H1 (cell line): ENCODE measurements around the gene PINLYP. TPM values are rescaled to one million over a fixed set of nuclear protein-coding genes. Genes with fewer than 3 reads are reported as not detected.
A peak's percentile ranks its signal among the peaks of the same experiment; 100 is the strongest.

Experiments used
- CTCF ChIA-PET: fragments of 300-600 bp; sonication (Branson Sonifier 250); formaldehyde crosslinking; loops from one replicate; lab custom pipeline; 2021; ENCODE audit not compliant: partially characterized antibody; lab: Charles Lee
- POLR2A ChIA-PET: fragments of 300-600 bp; sonication (Branson Sonifier 250); formaldehyde crosslinking; loops from one replicate; lab custom pipeline; 2021; ENCODE audit warnings: inconsistent platforms; ENCODE audit not compliant: partially characterized antibody; lab: Charles Lee
- DNase-seq, 2 experiments: peaks; one replicate each; pipeline versions ENCODE4 v3.0.0 to v3.0.0-alpha.2; 2010 to 2022; ENCODE audit warnings: low spot score in 2 of 2, low read depth in 1 of 2, mixed read lengths in 1 of 2
- FAIRE-seq: peaks from 2 replicates; lab custom pipeline; 2011; peaks lifted over from hg19 to GRCh38; lab: Jason Lieb, UNC
- H2AFZ ChIP-seq: 2 replicates; pipeline ENCODE4 v1.8.1; 2012; ENCODE audit warnings: low read length, inconsistent platforms
- H2AK5ac ChIP-seq: 2 replicates; pipeline ENCODE4 v1.6.1; 2013; ENCODE audit warnings: low read depth, low read length
- H2BK120ac ChIP-seq: replicated peaks from 2 replicates; pipeline ENCODE3; 2013; ENCODE audit warnings: low read depth, low read length, inconsistent platforms
- H2BK12ac ChIP-seq: 2 replicates; pipeline ENCODE4 v1.6.1; 2013; ENCODE audit warnings: low read depth, low read length
- H2BK15ac ChIP-seq: 2 replicates; pipeline ENCODE4 v1.6.1; 2013; ENCODE audit warnings: low read length
- H2BK20ac ChIP-seq: 2 replicates; pipeline ENCODE4 v1.6.1; 2013; ENCODE audit warnings: low read length
- H2BK5ac ChIP-seq: 2 replicates; pipeline ENCODE4 v1.6.1; 2013; ENCODE audit warnings: low read depth, low read length
- H3K14ac ChIP-seq: 2 replicates; pipeline ENCODE4 v1.6.1; 2013; ENCODE audit warnings: inconsistent platforms; ENCODE audit not compliant: insufficient read length
- H3K18ac ChIP-seq: 2 replicates; pipeline ENCODE4 v1.6.1; 2013; ENCODE audit warnings: low read length; ENCODE audit errors: extremely low read depth
- H3K23ac ChIP-seq: 2 replicates; pipeline ENCODE4 v1.6.1; 2013; ENCODE audit warnings: inconsistent platforms; ENCODE audit not compliant: insufficient read length
- H3K23me2 ChIP-seq: 2 replicates; pipeline ENCODE4 v1.6.1; 2013; ENCODE audit warnings: low read depth, low read length
- H3K27ac ChIP-seq: 2 replicates; pipeline ENCODE4 v1.6.1; 2011; ENCODE audit warnings: low read depth, low read length, inconsistent platforms
- H3K27me3 ChIP-seq, 4 experiments: replicated peaks in 1 of 4; 1 replicate in 1 of 4; 2 replicates in 3 of 4; pipeline versions ENCODE4 v1.6.1 to v1.8.1; 2011 to 2013; ENCODE audit warnings: low read length in 3 of 4, mild to moderate bottlenecking in 3 of 4, inconsistent platforms in 2 of 4, mixed read lengths in 2 of 4, moderate library complexity in 1 of 4; ENCODE audit not compliant: control insufficient read depth in 3 of 4, insufficient read depth in 3 of 4; ENCODE audit errors: extremely low read depth in 1 of 4
- H3K36me3 ChIP-seq, 4 experiments: 2 replicates each; pipeline versions ENCODE4 v1.6.1 to v1.8.1; 2011 to 2013; ENCODE audit warnings: mild to moderate bottlenecking in 4 of 4, low read length in 3 of 4, moderate library complexity in 2 of 4, control low read depth in 1 of 4, inconsistent platforms in 1 of 4; ENCODE audit not compliant: insufficient read depth in 4 of 4, control insufficient read depth in 2 of 4
- H3K4ac ChIP-seq: replicated peaks from 2 replicates; pipeline ENCODE3; 2013; ENCODE audit warnings: low read length, low read depth, mixed read lengths, inconsistent platforms; ENCODE audit not compliant: insufficient read length
- H3K4me1 ChIP-seq, 4 experiments: replicated peaks in 1 of 4; 1 replicate in 1 of 4; 2 replicates in 3 of 4; pipeline versions ENCODE4 v1.6.1 to v1.8.1; 2011 to 2013; ENCODE audit warnings: low read length in 3 of 4, inconsistent platforms in 2 of 4, mixed read lengths in 1 of 4; ENCODE audit not compliant: insufficient read depth in 4 of 4, control insufficient read depth in 3 of 4
- H3K4me2 ChIP-seq, 2 experiments: 2 replicates each; pipeline versions ENCODE4 v1.6.1 to v1.8.1; 2011 to 2013; ENCODE audit warnings: low read depth in 2 of 2, low read length in 2 of 2, control low read depth in 1 of 2, inconsistent platforms in 1 of 2, mild to moderate bottlenecking in 1 of 2; ENCODE audit not compliant: insufficient read depth in 1 of 2
- H3K4me3 ChIP-seq, 4 experiments: fragments of 200-600, 300-600 bp in 1 of 4; sonication (generic), shearing (Covaris generic), sonication (Bioruptor Twin) in 1 of 4; 2 replicates each; pipeline versions ENCODE4 v1.5.1 to v1.8.1; 2011 to 2016; ENCODE audit warnings: low read length in 4 of 4, low read depth in 3 of 4, control low read depth in 2 of 4, inconsistent platforms in 2 of 4, mild to moderate bottlenecking in 2 of 4, mixed read lengths in 1 of 4, moderate library complexity in 1 of 4; ENCODE audit not compliant: insufficient read depth in 2 of 4; ENCODE audit errors: extremely low read depth in 1 of 4
- H3K56ac ChIP-seq: replicated peaks from 2 replicates; pipeline ENCODE3; 2013; ENCODE audit warnings: low read depth, mild to moderate bottlenecking, mixed read lengths, low read length, inconsistent platforms; ENCODE audit not compliant: insufficient read length
- H3K79me1 ChIP-seq: 2 replicates; pipeline ENCODE4 v1.6.1; 2013; ENCODE audit warnings: low read depth, low read length, control low read depth
- H3K79me2 ChIP-seq, 2 experiments: 2 replicates each; pipeline versions ENCODE4 v1.6.1 to v1.8.1; 2012 to 2013; ENCODE audit warnings: low read length in 2 of 2, mild to moderate bottlenecking in 2 of 2, inconsistent platforms in 1 of 2; ENCODE audit not compliant: insufficient read depth in 2 of 2, control insufficient read depth in 1 of 2
- H3K9ac ChIP-seq, 4 experiments: replicated peaks in 1 of 4; 1 replicate in 1 of 4; 2 replicates in 3 of 4; pipeline versions ENCODE4 v1.6.1 to v1.8.1; 2011 to 2013; ENCODE audit warnings: low read depth in 3 of 4, low read length in 3 of 4, control low read depth in 2 of 4, mild to moderate bottlenecking in 2 of 4, moderate library complexity in 2 of 4, inconsistent platforms in 1 of 4; ENCODE audit errors: extremely low read depth in 1 of 4
- H3K9me3 ChIP-seq, 2 experiments: 2 replicates each; pipeline versions ENCODE4 v1.6.1 to v1.8.1; 2012 to 2013; ENCODE audit warnings: mild to moderate bottlenecking in 2 of 2, moderate library complexity in 2 of 2, control low read depth in 1 of 2, inconsistent platforms in 1 of 2, low read depth in 1 of 2, low read length in 1 of 2, mixed read lengths in 1 of 2; ENCODE audit not compliant: insufficient read depth in 2 of 2
- H4K20me1 ChIP-seq, 2 experiments: replicated peaks in 1 of 2; 2 replicates each; pipeline versions ENCODE3 to v1.8.1; 2011 to 2013; ENCODE audit warnings: inconsistent platforms in 2 of 2, low read length in 2 of 2, mild to moderate bottlenecking in 1 of 2; ENCODE audit not compliant: insufficient read depth in 2 of 2, control insufficient read depth in 1 of 2
- H4K5ac ChIP-seq: 2 replicates; pipeline ENCODE4 v1.6.1; 2013; ENCODE audit warnings: low read length, low read depth, mixed read lengths, inconsistent platforms; ENCODE audit not compliant: insufficient read length
- H4K8ac ChIP-seq: 2 replicates; pipeline ENCODE4 v1.8.0; 2013; ENCODE audit warnings: mild to moderate bottlenecking, moderate library complexity, low read length, inconsistent platforms; ENCODE audit not compliant: insufficient read depth; ENCODE audit errors: extremely low read depth
- H4K91ac ChIP-seq: replicated peaks from 2 replicates; pipeline ENCODE3; 2013; ENCODE audit warnings: low read length, mixed read lengths, inconsistent platforms; ENCODE audit not compliant: insufficient read length
- BRCA1 ChIP-seq: IDR thresholded peaks from 2 replicates; pipeline ENCODE4 v1.6.1; 2012; ENCODE audit warnings: low read depth, low read length, improper control_type of control experiment
- KDM4A ChIP-seq: IDR thresholded peaks from one replicate; pipeline ENCODE4 v1.7.1; 2012; ENCODE audit warnings: low read depth, mild to moderate bottlenecking, moderate library complexity, low read length, inconsistent platforms; ENCODE audit not compliant: severe bottlenecking
- PHF8 ChIP-seq: fragments of 200-600 bp; sonication (generic); conservative IDR thresholded peaks from 2 replicates; pipeline ENCODE4 v1.7.1; 2012; ENCODE audit warnings: low read depth, mild to moderate bottlenecking, inconsistent platforms, low read length, moderate library complexity
- RFX5 ChIP-seq: IDR thresholded peaks from 2 replicates; pipeline ENCODE4 v1.6.1; 2011; ENCODE audit warnings: low read depth, low read length, improper control_type of control experiment, borderline replicate concordance
- SIN3A ChIP-seq, 2 experiments: IDR thresholded peaks in 1 of 2; conservative IDR thresholded peaks in 1 of 2; 2 replicates each; pipeline ENCODE4 v1.6.1; 2011 to 2012; ENCODE audit warnings: low read length in 2 of 2, improper control_type of control experiment in 1 of 2, low read depth in 1 of 2, mild to moderate bottlenecking in 1 of 2
- SIRT6 ChIP-seq: IDR thresholded peaks from one replicate; pipeline ENCODE4 v1.7.1; 2012; ENCODE audit warnings: low read length, inconsistent platforms
- YY1 ChIP-seq: IDR thresholded peaks from 2 replicates; pipeline ENCODE4 v1.6.1; 2011; ENCODE audit warnings: low read depth, mild to moderate bottlenecking, low read length
- WGBS, 2 experiments: shearing (Covaris generic) in 1 of 2; methylation state at CpG; one replicate each; pipeline versions ENCODE4 v1.1.6 to v1.1.7; 2013 to 2015; ENCODE audit warnings: low lambda C conversion rate in 2 of 2, mixed read lengths in 2 of 2, inconsistent platforms in 1 of 2, low coverage in 1 of 2, missing lambda C conversion rate in 1 of 2; ENCODE audit not compliant: insufficient replicate concordance in 2 of 2, insufficient coverage in 1 of 2, insufficient read length in 1 of 2; ENCODE audit errors: extremely low coverage in 1 of 2, missing lambda C conversion rate in 1 of 2; 5-methylcytosine and 5-hydroxymethylcytosine counted together
- long read RNA-seq, 2 experiments: library from RNA in 1 of 2; library from capped mRNA in 1 of 2; stranded (forward); transcript quantifications; one replicate each; pipeline ENCODE4 v2.0.0, GENCODE V29; 2021; ENCODE audit warnings: inconsistent platforms in 1 of 2
- polyA minus RNA-seq, 3 experiments: library from RNA; depleted of rRNA, polyadenylated mRNA; stranded (reverse); fragments of >200 nt; gene quantifications; 1 replicate in 2 of 3; 2 replicates in 1 of 3; pipeline ENCODE4 v1.2.3, GENCODE V29; 2011
- polyA plus RNA-seq, 7 experiments: library from polyadenylated mRNA; depleted of rRNA in 3 of 7; stranded (reverse) in 5 of 7; unstranded in 2 of 7; fragments of >200 nt in 5 of 7; fragments of 200-250 nt in 2 of 7; gene quantifications; 1 replicate in 5 of 7; 2 replicates in 1 of 7; 4 replicates in 1 of 7; pipeline versions ENCODE4 v1.2.1 to v1.2.3, GENCODE V29; 2011 to 2013; ENCODE audit warnings: missing spikeins in 2 of 7, mixed read lengths in 2 of 7
- total RNA-seq: library from RNA; stranded (reverse); fragmentation: NEBNext Ultra II Directional; extraction: Animal tissue kit (Norgen Biotek cat#: 25700); gene quantifications from 2 replicates; pipeline ENCODE4 v1.2.1, GENCODE V29; 2021

The PINLYP gene
- total RNA-seq (7.5 and 9.2 TPM in 2 replicates), polyA plus RNA-seq (2011; rRNA removed) (27.1 and 31.3 TPM in 2 replicates), polyA minus RNA-seq (2011; rRNA and poly(A)+ RNA removed) (11.0 and 16.5 TPM in 2 replicates)
- polyA plus RNA-seq (2011; cell fraction: cytosol; rRNA removed): 28.1 TPM
- 20.9 TPM for polyA plus RNA-seq (2011; cell fraction: nucleus; rRNA removed)
- polyA plus RNA-seq (2012, experiment 1 of 2): 20.5 to 24.4 TPM (median 22.4 TPM) in 4 replicates
- polyA plus RNA-seq (2012, experiment 2 of 2): 41.5 TPM
- polyA plus RNA-seq (2013, experiment 1 of 2): 7.1 TPM
- 7.6 TPM for polyA plus RNA-seq (2013, experiment 2 of 2)
- 2.3 TPM for polyA minus RNA-seq (2011; cell fraction: cytosol; rRNA and poly(A)+ RNA removed)
- polyA minus RNA-seq (2011; cell fraction: nucleus; rRNA and poly(A)+ RNA removed): 5.3 TPM
- long read RNA-seq, experiment 1, partial matches to known transcripts: 0 of 3 reads
- long read RNA-seq, experiment 1, other reads (novel, unspliced or antisense): 0 of 3 reads
- long read RNA-seq, experiment 2, partial matches to known transcripts: 0 of 6 reads
- long read RNA-seq, experiment 2, other reads (novel, unspliced or antisense): 1 of 6 reads

- peak within 1 kb of the TSS; percentile 24 for H4K5ac ChIP-seq
- H4K91ac ChIP-seq: peak within 1 kb of the TSS; percentile 34
- H3K36me3 ChIP-seq: no peaks in the 10 kb centered on the region; a peak in 2 of 8 replicates
- H3K4me1 ChIP-seq: peaks cover 0 to 13% (median 8%) of the 10 kb centered on the region in 4 experiments; a peak in 6 of 7 replicates
- H3K79me1 ChIP-seq: peaks cover 11% of the 10 kb centered on the region
- H4K8ac ChIP-seq: peak within 1 kb of the TSS; percentile 78; the same call in 1 of the 2 replicates
- H4K20me1 ChIP-seq: peaks cover 0 to 4% of the 10 kb centered on the region in 2 experiments
- H2BK5ac ChIP-seq: peak within 1 kb of the TSS; percentile 78
- H3K79me2 ChIP-seq: peaks cover 0 to 8% of the 10 kb centered on the region in 2 experiments; a peak in 2 of 4 replicates
- DNase-seq: peak; percentile 93 to 95
- 2% methylated on average over 47 of the region's 51 CpGs; no CpG with 5 or more reads in 1 of the 2 experiments for WGBS, 2 experiments
- H2BK15ac ChIP-seq: peak within 1 kb of the TSS; percentile 46
- H3K27ac ChIP-seq: peak within 1 kb of the TSS; percentile 68
- peak within 1 kb of the TSS; percentile 88; the same call in 1 of the 2 replicates for H2AK5ac ChIP-seq
- H3K23ac ChIP-seq: no peak within 1 kb of the TSS
- peaks cover 19% of the 10 kb centered on the region for H3K23me2 ChIP-seq
- no peaks in the 10 kb centered on the region for H3K9me3 ChIP-seq
- H3K4ac ChIP-seq: peak within 1 kb of the TSS; percentile 27
- no peak within 1 kb of the TSS for H3K14ac ChIP-seq
- ChIA-PET POLR2A (interaction anchor here (1.0 to 5.2 kb wide), 7 partner anchors 10 to 42 kb away, joined by 3 to 36 read pairs (median 5); partner anchors contain the start of genes IRGQ, ZNF575 and ZNF576), CTCF (interaction anchor here (0.5 to 3.2 kb wide), 10 partner anchors 8 to 56 kb away, joined by 3 to 26 read pairs (median 4); partner anchors contain the start of gene ZNF575)
- peak; percentile 24 for FAIRE-seq
- H3K56ac ChIP-seq: no peak within 1 kb of the TSS
- H3K9ac ChIP-seq: peak within 1 kb of the TSS; percentile 66 to 84 (median 73)
- H2BK20ac ChIP-seq: 0 out of 2 replicates have a peak within 1 kb of the TSS, but pooled peaks have one; percentile 37
- H3K4me3 ChIP-seq: peak within 1 kb of the TSS; percentile 66 to 89 (median 76)
- H3K18ac ChIP-seq: peak within 1 kb of the TSS; percentile 71
- peak within 1 kb of the TSS; percentile 79 to 82 for H3K4me2 ChIP-seq
- peak within 1 kb of the TSS; percentile 90 for H2BK12ac ChIP-seq
- no peaks in the 10 kb centered on the region for H3K27me3 ChIP-seq
- H2AFZ ChIP-seq: no peak within 1 kb of the TSS; the same call in 1 of the 2 replicates
- H2BK120ac ChIP-seq: no peak within 1 kb of the TSS
- TF ChIP-seq PHF8 (peak; percentile 42; the same call in 1 of the 2 replicates), SIN3A (conservative IDR thresholded peaks at IDR 0.05 in 1 of 2, IDR thresholded peaks at IDR 0.05 in 1 of 2; ENCODE audit: low read depth in 1 of 2, low read length in 2 of 2) (peak; percentile 20 to 84; a peak in 3 of 4 replicates), YY1 (peak; percentile 73; the same call in 1 of the 2 replicates), KDM4A (peak; percentile 51), RFX5 (peak; percentile 92), SIRT6 (no peak), BRCA1 (no peak)
Observed at GRCh38 chr19:43575156-43575950, at the start of gene PINLYP, which contains the start of gene XRCC1. Gene PINLYP (plus strand): TSS chr19:43575801. CDS start chr19:43577192, 1,391 bp downstream. Gene XRCC1 (minus strand): TSS chr19:43575527. CDS start chr19:43575458, 69 bp downstream.
